GM12878 (cell line): ENCODE results near the gene RPL36. TPM values are rescaled to one million over a fixed set of nuclear protein-coding genes. Genes with fewer than 3 reads are reported as not detected.

Experiments
- ATAC-seq: fragments of 200-7000 bp; cut with Tn5 transposase; 3 replicates; pipeline ENCODE4 v1.9.1; 2020; ENCODE audit warnings: mild to moderate bottlenecking, moderate library complexity
- BruUV-seq: library from RNA; stranded (reverse); fragments of 400-500 nt; replicated peaks from 2 replicates; lab custom pipeline; 2021; lab: Mats Ljungman, UMichigan
- CTCF ChIA-PET: fragments of 300-600 bp; sonication (Branson Sonifier 250); formaldehyde crosslinking; extraction: SDS; loops from one replicate; lab custom pipeline; 2021; ENCODE audit warnings: inconsistent platforms; lab: Yijun Ruan, JAX
- POLR2A ChIA-PET: fragments of 350-600 bp; formaldehyde crosslinking; extraction: SDS; loops from one replicate; lab custom pipeline; 2021; ENCODE audit warnings: inconsistent platforms; lab: Charles Lee
- RAD21 ChIA-PET: fragments of 300-600 bp; sonication (Branson Sonifier 250); formaldehyde crosslinking; loops from one replicate; lab custom pipeline; 2023; ENCODE audit warnings: antibody characterized with exemption; ENCODE audit not compliant: unreplicated experiment; lab: Charles Lee
- SMC1A ChIA-PET: fragments of 300-600 bp; sonication (Branson Sonifier 250); formaldehyde crosslinking; loops from one replicate; lab custom pipeline; 2023; ENCODE audit not compliant: unreplicated experiment, uncharacterized antibody; lab: Charles Lee
- DNase-seq: peaks from one replicate; pipeline ENCODE4 v3.0.0-alpha.2; 2011; ENCODE audit warnings: low read depth, low spot score
- FAIRE-seq: peaks from 3 replicates; lab custom pipeline; 2011; peaks lifted over from hg19 to GRCh38; lab: Jason Lieb, UNC
- H2AFZ ChIP-seq: 2 replicates; pipeline ENCODE4 v1.6.0; 2011; ENCODE audit warnings: low read depth, low read length, control low read depth; ENCODE audit not compliant: control insufficient read depth
- H3K27ac ChIP-seq: 2 replicates; pipeline ENCODE4 v1.5.1; 2011; ENCODE audit warnings: control low read depth; ENCODE audit not compliant: control insufficient read depth, insufficient read depth
- H3K27me3 ChIP-seq, 2 experiments: replicated peaks in 1 of 2; 2 replicates each; pipeline versions ENCODE4 v1.6.0 to v1.6.1; 2011; ENCODE audit warnings: low read length in 1 of 2; ENCODE audit not compliant: control insufficient read depth in 2 of 2, insufficient read depth in 2 of 2
- H3K36me3 ChIP-seq, 2 experiments: 2 replicates each; pipeline ENCODE4 v1.5.1; 2011; ENCODE audit warnings: low read length in 1 of 2; ENCODE audit not compliant: control insufficient read depth in 2 of 2, insufficient read depth in 2 of 2
- H3K4me1 ChIP-seq: 2 replicates; pipeline ENCODE4 v1.6.1; 2011; ENCODE audit warnings: mild to moderate bottlenecking, low read length, moderate library complexity, mixed read lengths; ENCODE audit not compliant: control insufficient read depth, insufficient read depth
- H3K4me2 ChIP-seq: 2 replicates; pipeline ENCODE4 v1.6.0; 2011; ENCODE audit warnings: control low read depth; ENCODE audit not compliant: control insufficient read depth, insufficient read depth
- H3K4me3 ChIP-seq: fragments of 200-600 bp; sonication (generic); 2 replicates; pipeline ENCODE4 v1.5.1; 2016
- H3K79me2 ChIP-seq: 2 replicates; pipeline ENCODE4 v1.6.0; 2011; ENCODE audit warnings: low read length; ENCODE audit not compliant: control insufficient read depth, insufficient read depth
- H3K9ac ChIP-seq: 2 replicates; pipeline ENCODE4 v1.8.0; 2011; ENCODE audit warnings: low read length, control low read depth, mixed read lengths; ENCODE audit not compliant: control insufficient read depth, insufficient read depth
- H3K9me3 ChIP-seq: replicated peaks from 3 replicates; pipeline ENCODE4 v1.5.1; 2011; ENCODE audit warnings: mild to moderate bottlenecking, low read length; ENCODE audit not compliant: control insufficient read depth, insufficient read depth
- H4K20me1 ChIP-seq: 2 replicates; pipeline ENCODE4 v1.6.0; 2011; ENCODE audit not compliant: control insufficient read depth, insufficient read depth
- ASH2L ChIP-seq: fragments of 300-600, 200-600 bp; sonication (generic); IDR thresholded peaks from 2 replicates; pipeline ENCODE4 v1.6.1; 2017; ENCODE audit warnings: low read depth, mild to moderate bottlenecking, borderline replicate concordance
- CBFB ChIP-seq: IDR thresholded peaks from 2 replicates; pipeline ENCODE4 v1.6.1; 2016; ENCODE audit warnings: antibody characterized with exemption, low read depth
- CEBPZ ChIP-seq: fragments of 150-350 bp; IDR thresholded peaks from 2 replicates; pipeline ENCODE4 v1.6.1; 2016; ENCODE audit warnings: low read depth, low read length
- PKNOX1 ChIP-seq: fragments of 450-650 bp; IDR thresholded peaks from 2 replicates; pipeline ENCODE4 v1.6.1; 2016; ENCODE audit warnings: mild to moderate bottlenecking
- POLR2A ChIP-seq: IDR thresholded peaks from 2 replicates; pipeline ENCODE4 v1.6.1; 2011; ENCODE audit warnings: low read depth, mild to moderate bottlenecking, low read length
- TBL1XR1 ChIP-seq: IDR thresholded peaks from 2 replicates; pipeline ENCODE4 v1.6.1; 2012; ENCODE audit warnings: low read depth, low read length, improper control_type of control experiment
- ZNF24 ChIP-seq: fragments of 450-650 bp; IDR thresholded peaks from 2 replicates; pipeline ENCODE4 v1.6.1; 2017; ENCODE audit warnings: antibody characterized with exemption, mild to moderate bottlenecking
- WGBS: methylation state at CpG from one replicate; pipeline ENCODE4 v1.1.6; 2016; ENCODE audit warnings: low lambda C conversion rate; ENCODE audit not compliant: insufficient replicate concordance, insufficient coverage; ENCODE audit errors: missing lambda C conversion rate; 5-methylcytosine and 5-hydroxymethylcytosine counted together
- in situ Hi-C: fragments of 300-500 bp; cut with MboI; formaldehyde crosslinking; loops from 9 replicates; pipeline ENCODE4 v1.14.3; 2018; ENCODE audit warnings: mixed read lengths
- intact Hi-C: fragments of 100-400 bp; cut with micrococcal nuclease; formaldehyde crosslinking; loops from one replicate; pipeline ENCODE4 v1.14.2; 2022; ENCODE audit not compliant: unreplicated experiment
- polyA plus RNA-seq, 11 experiments: library from polyadenylated mRNA; depleted of rRNA in 4 of 11; unstranded in 6 of 11; stranded (reverse) in 5 of 11; fragments of >200 nt; fragmentation: Nextera tagmentation in 4 of 11; fragmentation: Illumina TruSeq in 1 of 11; extraction: Ambion mirVana in 4 of 11; extraction: Trizol in 1 of 11; gene quantifications; 1 replicate in 1 of 11; 2 replicates in 10 of 11; pipeline versions ENCODE4 v1.2.1 to v1.2.3, GENCODE V29; 2011 to 2016; ENCODE audit warnings: inconsistent platforms in 2 of 11, missing spikeins in 2 of 11, low read depth in 1 of 11
- total RNA-seq, 4 experiments: library from RNA; depleted of rRNA in 3 of 4; stranded (reverse); fragments of >200 nt in 3 of 4; fragmentation: Illumina TruSeq in 1 of 4; extraction: Trizol in 1 of 4; gene quantifications; 2 replicates each; pipeline versions ENCODE4 v1.2.1 to v1.2.3, GENCODE V29; 2013 to 2021

The RPL36 gene
- total and polyA plus RNA-seq, 10 of the 15 experiments (the other 5 are each of a cell fraction or from before 2014, with no cell fraction given): 374 to 4,942 (median 2,053) TPM

GRCh38 chr19:5698635-5699422, 8.7 kb downstream of the RPL36 start:
- RAD21 ChIA-PET: no interaction called here
- Histone ChIP-seq H3K4me2 (no peak overlapping the region), H3K79me2 (peaks cover 8% of the 10 kb centered on the region), H2AFZ (no peak overlapping the region), H3K27me3 (no peaks in the 10 kb centered on the region), H3K4me1 (0 out of 2 replicates have a peak, but pooled peaks cover 3% of the 10 kb centered on the region), H4K20me1 (no peaks in the 10 kb centered on the region; the same call in 1 of the 2 replicates), H3K4me3 (no peak overlapping the region), H3K9ac (no peak overlapping the region), H3K36me3 (peaks cover 15 to 51% of the 10 kb centered on the region in 2 experiments), H3K27ac (no peak overlapping the region), H3K9me3 (no peaks in the 10 kb centered on the region; the same call in 2 of the 3 replicates)
- SMC1A ChIA-PET: no interaction called here
- intact Hi-C loops: no loop called here
- CTCF ChIA-PET: interaction anchor here (3.4 kb wide), 1 partner anchor 9 kb away, joined by 18 read pairs; the partner anchor contains the start of gene RPL36
- POLR2A ChIA-PET: no interaction called here
- ATAC-seq (peak; percentile 7), DNase-seq (no peak), FAIRE-seq (no peak)
- in situ Hi-C loops: no loop called here
- 74% methylated on average over 37 of the region's 38 CpGs for WGBS
- TF ChIP-seq TBL1XR1 (no peak), POLR2A (peak; percentile 62), CEBPZ (no peak), ASH2L (no peak), ZNF24 (no peak), CBFB (no peak), PKNOX1 (0 out of 2 replicates have a peak, but pooled peaks have one; percentile 16)
- no TSS peak for BruUV-seq
